ENCODE measurements around the gene AIP.

GRCh38 chr11:67525275-67525976 lies 42.6 kb downstream of the AIP start:
- no peak for TF ChIP-seq CTCF (conservative IDR thresholded peaks at IDR 0.05 in 1 of 2, IDR thresholded peaks at IDR 0.05 in 1 of 2; ENCODE audit: low read depth in 1 of 2, low read length in 2 of 2)
- TF ChIP-seq EZH2 (IDR thresholded peaks at IDR 0.05; ENCODE audit: low read length, missing control alignments), result no peak

Measured in fibroblast of lung (primary cell).